Stimulated activated effector memory CD8-positive, alpha-beta T cell treated with anti-CD3 and anti-CD28 coated beads, Interleukin-12 subunit alpha, Interleukin-12 subunit beta, amount 100 ng/mL, for 72 hours (primary cell): ENCODE results near the gene CACNB3.
"Not testable (repeated sequence)": the region's sequence is repeated elsewhere in the genome, so short reads cannot be mapped to it uniquely, and the experiment has no call there.

Experiments
- ATAC-seq: fragments of 150-1000 bp; cut with Tn5 transposase; 2 replicates; pipeline ENCODE4 v1.10.0; 2021
- DNase-seq, 2 donors: peaks; one replicate each; pipeline ENCODE4 v3.0.0; 2021 to 2022; ENCODE audit warnings: low spot score in 2 of 2
- H3K27ac Mint-ChIP-seq: one replicate; pipeline ENCODE4 v1.8.0; 2022; ENCODE audit warnings: mild to moderate bottlenecking, mixed read lengths
- H3K36me3 Mint-ChIP-seq: one replicate; pipeline ENCODE4 v1.8.0; 2022; ENCODE audit warnings: mild to moderate bottlenecking, mixed read lengths
- H3K4me1 Mint-ChIP-seq: one replicate; pipeline ENCODE4 v1.8.0; 2022; ENCODE audit warnings: mixed read lengths
- H3K4me3 Mint-ChIP-seq: one replicate; pipeline ENCODE4 v1.8.0; 2022; ENCODE audit warnings: mild to moderate bottlenecking, mixed read lengths
- H3K9me3 Mint-ChIP-seq: one replicate; pipeline ENCODE4 v1.8.0; 2022; ENCODE audit warnings: mixed read lengths

CACNB3 gene

GRCh38 chr12:48873096-48873495 lies 54.8 kb downstream of the CACNB3 start:
- Mint-ChIP-seq H3K9me3 (no peaks in the 10 kb centered on the region), H3K27ac (no peak overlapping the region), H3K4me1 (no peaks in the 10 kb centered on the region), H3K4me3 (no peak overlapping the region), H3K36me3 (no peaks in the 10 kb centered on the region)
- ATAC-seq (no peak), DNase-seq (no peak)

GRCh38 chr12:48873534-48873933 lies 55.2 kb downstream of the CACNB3 start:
- H3K4me3 Mint-ChIP-seq, result not testable (repeated sequence)

GRCh38 chr12:48875944-48876515 lies 57.7 kb downstream of the CACNB3 start:
- Mint-ChIP-seq H3K4me1 (no peaks in the 10 kb centered on the region), H3K36me3 (no peaks in the 10 kb centered on the region), H3K27ac (no peak overlapping the region), H3K9me3 (no peaks in the 10 kb centered on the region), H3K4me3 (no peak overlapping the region)
- DNase-seq (no peak), ATAC-seq (no peak)

More at GRCh38 chr12:48873534-48873933, 55.2 kb downstream of the CACNB3 start:
- not testable (repeated sequence) for H3K4me1 Mint-ChIP-seq, H3K9me3 Mint-ChIP-seq, ATAC-seq, DNase-seq, H3K36me3 Mint-ChIP-seq
- peak overlapping the region; percentile 53 for H3K27ac Mint-ChIP-seq
